ACHN (cell line): ENCODE results near the gene ARHGAP10.

Experiments used
- DNase-seq: peaks from one replicate; pipeline ENCODE4 v3.0.0-alpha.2; 2015
- in situ Hi-C: cut with HindIII; loops from 2 replicates; pipeline ENCODE4 v1.10.0; 2017; ENCODE audit warnings: low sequenced_read_pairs, low pct_ligation_motif_present, low pct_unique_long_range_greater_than_20kb

ARHGAP10 gene

DNA sequence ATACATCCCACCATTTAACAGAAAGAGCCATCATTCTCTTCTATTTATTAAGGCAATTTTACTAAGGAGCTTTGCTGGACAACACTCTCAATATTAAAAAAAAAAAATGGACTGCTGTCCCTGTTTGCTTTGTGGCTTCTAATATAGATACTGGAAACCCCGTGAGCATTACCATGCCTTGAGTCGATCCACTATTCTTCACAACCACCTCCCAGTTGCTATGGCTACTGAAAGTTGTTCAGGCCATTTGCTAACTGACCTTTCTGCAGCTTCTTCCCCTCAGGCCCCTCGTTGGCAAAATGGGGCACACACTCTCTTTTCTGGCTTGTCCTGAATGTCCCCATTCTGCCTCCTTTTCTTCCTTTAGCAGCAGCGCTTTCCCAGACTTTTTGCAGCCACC lies 369.9 kb downstream of the ARHGAP10 start:
- in situ Hi-C loops = no loop called here

DNA sequence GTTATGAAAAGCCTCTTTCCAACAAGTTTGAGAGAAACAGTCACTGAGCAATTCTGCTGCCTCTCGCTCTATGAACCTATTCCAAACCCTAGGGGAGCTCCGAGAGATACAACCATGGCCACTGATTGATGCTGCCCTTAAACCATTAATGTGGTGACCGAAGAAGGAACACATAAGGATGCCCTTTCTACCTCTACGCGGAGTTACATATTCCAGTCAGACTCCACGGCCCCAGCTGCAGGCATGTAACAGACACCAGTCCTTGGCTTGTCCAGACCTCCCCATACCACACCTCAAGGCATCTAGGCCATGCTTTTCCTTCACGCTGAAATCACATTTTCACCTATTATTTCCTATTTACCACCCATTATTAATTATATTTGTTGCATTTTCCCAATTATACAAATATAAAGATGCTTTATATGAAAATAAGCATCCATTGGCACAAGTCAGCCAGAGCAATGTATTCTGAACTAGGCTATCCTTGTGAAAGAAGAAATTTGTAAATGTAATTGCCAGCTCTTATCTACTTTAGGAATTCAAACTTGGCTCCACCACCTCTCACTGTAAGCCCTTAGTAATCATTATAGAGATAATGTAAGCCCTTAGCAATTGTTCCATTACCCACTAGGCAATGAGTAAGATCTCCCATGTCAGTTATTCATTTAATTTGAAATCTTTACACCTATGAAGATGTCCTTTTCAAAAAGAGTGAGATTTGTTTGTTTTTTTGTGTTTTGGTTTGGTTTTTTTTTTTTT lies 371.9 kb downstream of the ARHGAP10 start:
- no peak for DNase-seq

More for the DNA sequence above, 369.9 kb downstream of the ARHGAP10 start:
- no peak for DNase-seq

DNA sequence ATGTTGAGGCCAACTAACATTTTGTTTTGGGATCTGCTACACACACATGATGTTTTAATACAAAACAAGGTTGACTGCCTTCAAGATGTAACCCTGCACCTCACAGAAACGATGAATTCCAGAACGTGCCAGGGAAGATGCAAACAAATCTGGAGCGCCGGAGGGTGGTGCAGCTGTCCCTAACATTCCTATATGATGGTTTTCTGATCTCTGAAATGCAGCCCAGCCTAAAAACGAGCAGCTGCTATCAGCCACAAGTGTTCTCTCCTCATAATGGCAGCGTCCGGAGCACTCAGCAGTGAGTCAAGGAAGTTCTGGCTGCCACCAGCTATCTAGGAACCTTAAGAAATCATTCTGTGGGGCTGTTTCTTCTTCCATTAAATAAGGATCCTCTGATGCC lies 376.9 kb downstream of the ARHGAP10 start:
- DNase-seq = no peak
- in situ Hi-C loops = no loop called here

More for the DNA sequence above, 371.9 kb downstream of the ARHGAP10 start:
- in situ Hi-C loops = no loop called here

GRCh38 chr4:148109216-148109615 lies 377.3 kb downstream of the ARHGAP10 start:
- in situ Hi-C loops = no loop called here
- no peak for DNase-seq

DNA sequence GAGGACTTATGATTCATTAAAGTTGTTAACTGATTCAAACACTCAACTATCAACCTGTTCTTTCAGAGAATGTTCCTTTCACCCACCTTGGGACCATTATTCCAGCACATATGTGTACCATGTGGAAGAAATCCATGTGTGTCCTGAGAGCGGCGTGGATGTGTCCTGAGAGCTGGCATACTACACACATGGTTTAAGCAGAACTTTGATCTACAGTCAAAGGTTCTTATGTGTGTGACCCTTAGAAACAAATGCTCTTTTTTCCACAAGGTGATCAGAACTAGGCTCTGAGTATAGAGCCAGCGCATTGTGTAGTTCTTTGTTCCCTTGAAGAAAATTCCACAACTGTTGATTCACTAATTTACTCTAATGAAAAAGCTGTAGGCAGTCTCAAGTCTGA lies 378.3 kb downstream of the ARHGAP10 start:
- in situ Hi-C loops = no loop called here

DNA sequence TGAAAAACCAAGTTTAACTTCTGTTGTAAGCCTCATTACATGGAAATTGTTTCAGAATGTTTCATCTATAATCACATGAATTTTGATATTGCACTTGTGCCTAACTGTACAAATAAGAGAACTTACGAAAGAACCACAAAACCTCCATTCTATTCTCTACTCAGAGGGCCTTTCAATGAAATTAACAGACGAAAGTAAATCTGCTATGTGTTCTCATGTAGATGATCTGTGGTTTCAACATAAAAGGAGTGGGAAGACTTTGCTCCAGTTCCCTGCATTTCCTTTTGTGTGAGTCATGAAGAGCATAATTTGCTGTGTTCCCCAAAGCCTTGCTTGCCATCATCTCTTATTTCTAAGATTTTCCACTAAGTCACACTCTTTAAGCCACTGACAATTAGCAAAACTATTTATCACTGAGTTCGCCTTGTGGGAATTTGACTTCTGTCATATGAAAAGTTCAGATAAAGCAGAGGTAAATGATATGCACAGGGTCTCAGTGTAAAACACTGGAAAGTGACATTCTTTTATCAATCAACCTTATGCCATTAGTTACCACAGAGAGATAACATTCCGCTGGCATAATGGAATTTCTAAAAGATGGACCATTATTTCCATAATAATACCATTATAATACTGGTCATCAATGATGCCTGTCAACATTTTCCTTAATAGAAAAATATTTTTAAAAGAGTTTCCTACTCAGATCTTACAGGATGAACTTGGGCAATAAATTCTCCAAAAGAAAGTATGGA lies 380.5 kb downstream of the ARHGAP10 start:
- DNase-seq = no peak
- in situ Hi-C loops = no loop called here

More for the DNA sequence above, 378.3 kb downstream of the ARHGAP10 start:
- DNase-seq = no peak

- no peak for DNase-seq
- in situ Hi-C loops = no loop called here
Observed at GRCh38 chr4:148114436-148114835, 382.5 kb downstream of the ARHGAP10 start.

GRCh38 chr4:148116264-148116663 lies 384.4 kb downstream of the ARHGAP10 start:
- in situ Hi-C loops = no loop called here
- no peak for DNase-seq

DNA sequence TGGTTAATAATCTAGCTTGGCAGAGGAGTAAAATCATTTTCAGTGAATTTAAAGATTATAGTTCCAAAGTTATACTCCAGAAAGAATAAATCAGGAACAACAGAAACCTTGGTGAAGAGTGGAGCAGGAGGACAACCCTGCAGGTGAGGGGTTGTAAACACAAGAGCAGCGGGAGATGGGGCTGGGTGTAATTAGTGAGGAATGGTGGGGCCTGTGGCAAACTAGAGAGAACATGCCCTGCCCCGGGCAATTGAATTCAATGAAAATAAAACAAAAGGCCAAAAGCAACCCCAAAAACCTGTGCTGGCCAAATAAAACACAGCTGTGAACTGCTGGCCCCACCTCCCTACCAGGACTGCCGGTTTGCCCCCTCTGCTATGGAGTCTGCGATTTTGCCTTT lies 385.1 kb downstream of the ARHGAP10 start:
- DNase-seq = no peak
- in situ Hi-C loops = no loop called here

DNA sequence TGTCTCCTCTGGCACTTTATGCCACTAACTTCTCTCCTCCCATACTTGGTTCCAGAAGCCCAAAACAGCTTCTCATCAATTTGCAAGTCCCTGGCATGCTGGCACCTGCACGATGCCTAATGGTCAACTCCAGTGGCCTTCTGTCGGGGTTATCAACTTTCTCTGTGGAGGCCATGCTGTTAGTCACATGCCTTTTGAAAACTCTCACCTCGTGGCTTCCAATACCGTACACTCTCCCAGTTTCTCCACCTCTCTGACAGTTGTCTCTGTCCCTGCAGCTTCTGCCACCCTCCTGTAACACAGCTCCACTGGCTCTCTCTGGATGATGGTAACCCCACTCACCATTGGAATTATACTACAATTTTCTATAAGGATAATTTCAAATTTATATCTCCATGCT lies 386.3 kb downstream of the ARHGAP10 start:
- no peak for DNase-seq
- in situ Hi-C loops = no loop called here

DNA sequence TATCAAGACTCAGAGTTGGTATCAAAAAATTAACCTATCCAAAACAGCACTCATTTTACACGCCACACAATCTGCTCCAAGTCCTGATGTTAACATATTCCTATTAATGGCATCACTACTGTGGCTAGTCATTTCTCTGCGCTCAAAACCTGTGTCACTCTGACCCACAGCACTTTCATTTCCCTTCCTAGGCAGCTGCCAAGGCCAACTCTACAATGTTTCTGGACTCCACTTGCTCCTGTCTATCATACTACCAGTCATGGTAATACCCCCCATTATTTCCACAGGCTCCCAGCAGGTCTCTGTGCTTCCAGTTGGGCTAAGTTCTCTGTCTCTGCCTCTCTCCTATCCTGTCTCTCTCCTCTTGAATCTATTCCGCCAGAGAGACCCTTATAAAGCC lies 386.7 kb downstream of the ARHGAP10 start:
- in situ Hi-C loops = no loop called here
- no peak for DNase-seq

DNA sequence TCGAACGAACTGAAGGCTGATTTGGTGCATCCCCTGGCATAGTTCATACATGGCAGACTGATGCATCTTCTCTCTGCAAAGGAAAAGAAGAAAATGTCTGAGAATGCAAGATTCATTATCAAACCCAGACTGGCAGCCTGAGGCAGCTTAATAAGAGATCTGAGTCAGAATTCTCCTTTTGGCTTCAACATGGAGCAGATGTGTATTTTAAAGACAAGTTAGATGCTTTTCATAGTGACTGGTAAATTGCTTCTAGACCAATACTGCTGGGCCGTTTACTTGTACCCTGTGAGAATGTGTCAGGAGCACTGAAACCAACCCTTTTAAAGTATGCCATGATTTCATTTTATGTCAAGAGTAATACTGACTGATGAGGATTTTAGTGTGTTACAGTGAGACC lies 388.3 kb downstream of the ARHGAP10 start:
- no peak for DNase-seq
- in situ Hi-C loops = no loop called here
